Skeletal muscle satellite cell (primary cell): ENCODE data around the gene EID2B.

Experiments
- H3K27me3 ChIP-seq: 2 replicates; pipeline ENCODE4 v1.7.0; 2013; ENCODE audit warnings: low read length; ENCODE audit not compliant: control insufficient read depth, insufficient read depth
- H3K36me3 ChIP-seq: 2 replicates; pipeline ENCODE4 v1.7.0; 2013; ENCODE audit warnings: mild to moderate bottlenecking, control low read depth, low read length; ENCODE audit not compliant: insufficient read depth
- H3K4me1 ChIP-seq: 2 replicates; pipeline ENCODE4 v1.7.0; 2013; ENCODE audit warnings: low read length; ENCODE audit not compliant: control insufficient read depth, insufficient read depth
- H3K4me2 ChIP-seq: 2 replicates; pipeline ENCODE4 v1.7.0; 2013; ENCODE audit warnings: mild to moderate bottlenecking, low read length
- H3K4me3 ChIP-seq: 2 replicates; pipeline ENCODE4 v1.7.0; 2013; ENCODE audit warnings: low read length
- H3K9ac ChIP-seq: 2 replicates; pipeline ENCODE4 v1.7.0; 2013; ENCODE audit warnings: mild to moderate bottlenecking, low read depth, low read length, moderate library complexity
- H3K9me3 ChIP-seq: replicated peaks from 2 replicates; pipeline ENCODE4 v1.7.0; 2013; ENCODE audit warnings: mild to moderate bottlenecking, control low read depth, low read length

EID2B gene

DNA sequence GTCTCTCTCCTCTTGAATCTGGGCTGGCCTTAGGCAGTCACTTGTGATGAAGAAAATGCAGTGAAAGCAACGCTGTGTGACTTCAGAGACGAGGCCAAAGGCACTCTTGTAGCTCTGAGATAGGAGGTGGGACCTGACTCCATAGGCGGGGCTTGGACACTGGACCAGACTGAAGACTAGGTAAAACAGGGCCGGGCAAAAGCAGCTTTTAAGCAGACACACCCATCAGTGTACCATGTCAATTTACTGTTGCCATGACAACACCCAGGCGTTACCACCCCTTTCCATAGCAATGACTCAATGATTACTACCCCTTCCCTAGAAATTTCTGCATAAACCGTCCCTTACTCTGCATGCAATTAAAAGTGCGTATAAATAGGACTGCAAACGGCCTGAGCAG lies 13.9 kb upstream of the EID2B start:
- H3K9me3 ChIP-seq = no peaks in the 10 kb centered on the region
- no peak overlapping the region for H3K9ac ChIP-seq
- H3K27me3 ChIP-seq = peaks cover 49% of the 10 kb centered on the region
- H3K36me3 ChIP-seq = no peaks in the 10 kb centered on the region
- no peak overlapping the region for H3K4me3 ChIP-seq
- H3K4me2 ChIP-seq = no peak overlapping the region
- H3K4me1 ChIP-seq = no peaks in the 10 kb centered on the region

DNA sequence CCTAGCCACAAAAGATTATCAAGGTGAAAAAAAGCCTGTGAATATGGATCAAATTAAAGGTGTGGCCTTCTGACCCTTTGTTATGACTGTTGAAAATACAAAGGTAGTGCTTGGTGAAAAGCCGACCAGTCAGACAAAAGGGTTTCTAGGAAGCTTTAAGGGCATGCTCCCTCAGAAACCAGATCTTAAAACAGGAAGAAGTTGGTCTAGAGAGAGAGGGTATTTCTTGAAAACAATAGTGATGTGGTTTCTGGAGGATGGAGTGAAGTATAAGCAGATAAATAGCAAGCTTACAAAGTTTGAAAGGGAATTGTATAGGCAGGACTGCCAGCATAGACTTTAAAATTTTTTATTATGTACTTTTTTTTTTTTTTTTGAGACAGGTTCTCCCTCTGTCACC lies 12.3 kb upstream of the EID2B start:
- no peak overlapping the region for H3K4me3 ChIP-seq
- H3K4me2 ChIP-seq = no peak overlapping the region
- no peaks in the 10 kb centered on the region for H3K9me3 ChIP-seq
- no peak overlapping the region for H3K9ac ChIP-seq
- H3K27me3 ChIP-seq = peaks cover 44% of the 10 kb centered on the region
- H3K36me3 ChIP-seq = no peaks in the 10 kb centered on the region
- H3K4me1 ChIP-seq = peaks cover 5% of the 10 kb centered on the region

DNA sequence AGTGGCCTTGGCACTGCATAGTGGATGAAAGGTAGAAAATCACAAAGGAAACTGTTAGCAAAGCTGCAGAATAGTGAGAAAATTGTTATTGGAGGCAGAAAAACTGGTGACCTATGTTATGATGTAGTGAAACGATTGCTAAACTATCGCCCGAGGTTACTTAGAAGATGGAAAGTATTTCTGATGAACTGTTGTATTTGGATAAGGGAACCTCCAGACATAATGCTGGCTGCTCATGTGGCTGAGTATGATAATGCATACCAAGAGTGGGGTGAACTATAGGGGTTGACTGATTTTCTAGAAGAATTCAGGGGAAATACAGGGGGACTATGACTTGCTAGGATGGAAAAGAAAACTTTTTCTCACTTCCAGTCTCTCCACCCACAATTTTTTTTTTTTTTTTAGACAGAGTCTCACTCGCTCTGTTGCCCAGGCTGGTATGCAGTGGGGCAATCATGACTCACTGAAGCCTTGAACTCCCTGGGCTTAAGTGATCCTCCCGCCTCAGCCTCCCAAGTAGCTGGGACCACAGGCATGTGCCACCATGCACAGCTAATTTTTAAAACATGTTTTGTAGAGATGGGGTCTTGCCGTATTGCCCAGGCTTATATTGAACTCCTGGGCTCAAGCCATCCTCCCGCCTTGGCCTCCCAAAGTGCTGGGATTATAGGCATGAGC lies 11.7 kb upstream of the EID2B start:
- no peaks in the 10 kb centered on the region for H3K9me3 ChIP-seq
- H3K4me3 ChIP-seq = no peak overlapping the region
- H3K4me2 ChIP-seq = no peak overlapping the region
- no peak overlapping the region for H3K9ac ChIP-seq
- peaks cover 40% of the 10 kb centered on the region for H3K27me3 ChIP-seq
- no peaks in the 10 kb centered on the region for H3K36me3 ChIP-seq
- peaks cover 5% of the 10 kb centered on the region for H3K4me1 ChIP-seq

DNA sequence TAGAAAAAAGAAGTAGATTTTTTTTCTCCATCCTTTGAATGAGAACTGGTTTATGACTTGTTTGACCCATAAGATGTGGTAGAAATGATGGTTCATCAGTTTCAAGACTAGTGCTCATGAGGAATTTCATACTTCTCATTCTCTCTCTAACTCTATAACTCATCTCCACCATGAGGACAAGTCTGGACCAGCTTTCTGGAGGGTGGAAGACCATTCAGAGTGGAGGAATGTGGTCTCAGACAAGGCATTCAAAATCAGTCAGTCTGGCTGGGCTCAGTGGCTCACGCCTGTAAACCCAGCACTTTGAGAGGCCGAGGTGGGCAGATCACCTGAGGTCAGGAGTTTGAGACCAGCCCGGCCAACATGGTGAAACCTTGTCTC lies 10.8 kb upstream of the EID2B start:
- Histone ChIP-seq H3K4me3 (no peak overlapping the region), H3K9me3 (no peaks in the 10 kb centered on the region), H3K27me3 (peaks cover 38% of the 10 kb centered on the region), H3K36me3 (no peaks in the 10 kb centered on the region), H3K4me2 (no peak overlapping the region), H3K9ac (no peak overlapping the region), H3K4me1 (peaks cover 12% of the 10 kb centered on the region)

DNA sequence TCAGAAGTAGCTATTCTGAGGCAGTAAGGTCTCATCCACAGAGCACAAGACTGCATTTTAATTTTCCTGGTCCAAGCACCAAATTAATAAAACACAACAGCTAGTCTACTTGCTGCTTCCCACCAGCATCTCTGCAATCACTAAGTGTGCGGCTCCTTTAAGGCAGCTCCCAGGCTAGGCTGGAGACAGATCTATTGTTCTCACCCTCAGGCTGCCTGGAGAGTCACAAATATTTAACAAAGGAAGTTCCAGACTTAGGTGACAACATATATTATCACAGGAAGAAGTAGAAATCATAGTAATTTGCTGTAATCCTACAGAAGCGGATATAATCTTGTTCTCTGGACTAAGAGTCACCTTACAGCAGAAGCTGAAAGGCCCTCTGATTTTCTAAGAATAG lies 9.6 kb upstream of the EID2B start:
- H3K27me3 ChIP-seq = peaks cover 30% of the 10 kb centered on the region
- H3K9ac ChIP-seq = no peak overlapping the region
- no peak overlapping the region for H3K4me3 ChIP-seq
- H3K4me1 ChIP-seq = peaks cover 18% of the 10 kb centered on the region
- no peaks in the 10 kb centered on the region for H3K36me3 ChIP-seq
- H3K9me3 ChIP-seq = no peaks in the 10 kb centered on the region
- no peak overlapping the region for H3K4me2 ChIP-seq

DNA sequence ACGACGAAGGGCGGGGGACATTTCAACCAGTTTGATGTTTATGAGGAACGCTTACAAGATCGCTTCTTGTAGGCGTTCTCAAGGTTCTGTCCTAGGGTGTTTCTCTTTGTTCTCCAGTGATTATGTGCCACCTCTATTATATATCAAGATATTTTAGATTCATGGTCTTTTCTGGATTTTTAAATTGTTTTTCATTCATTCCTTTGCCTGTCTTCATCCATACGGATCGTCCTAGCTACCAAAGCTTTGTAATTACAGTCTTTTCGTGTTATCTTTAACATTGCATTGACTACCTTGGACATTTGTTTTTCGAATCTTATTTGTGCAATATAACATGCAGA lies 7.7 kb upstream of the EID2B start:
- Histone ChIP-seq H3K4me1 (peaks cover 18% of the 10 kb centered on the region), H3K36me3 (no peaks in the 10 kb centered on the region), H3K4me3 (peak overlapping the region; percentile 60), H3K27me3 (peaks cover 15% of the 10 kb centered on the region), H3K9ac (peak overlapping the region; percentile 56), H3K4me2 (peak overlapping the region; percentile 83), H3K9me3 (no peaks in the 10 kb centered on the region)

DNA sequence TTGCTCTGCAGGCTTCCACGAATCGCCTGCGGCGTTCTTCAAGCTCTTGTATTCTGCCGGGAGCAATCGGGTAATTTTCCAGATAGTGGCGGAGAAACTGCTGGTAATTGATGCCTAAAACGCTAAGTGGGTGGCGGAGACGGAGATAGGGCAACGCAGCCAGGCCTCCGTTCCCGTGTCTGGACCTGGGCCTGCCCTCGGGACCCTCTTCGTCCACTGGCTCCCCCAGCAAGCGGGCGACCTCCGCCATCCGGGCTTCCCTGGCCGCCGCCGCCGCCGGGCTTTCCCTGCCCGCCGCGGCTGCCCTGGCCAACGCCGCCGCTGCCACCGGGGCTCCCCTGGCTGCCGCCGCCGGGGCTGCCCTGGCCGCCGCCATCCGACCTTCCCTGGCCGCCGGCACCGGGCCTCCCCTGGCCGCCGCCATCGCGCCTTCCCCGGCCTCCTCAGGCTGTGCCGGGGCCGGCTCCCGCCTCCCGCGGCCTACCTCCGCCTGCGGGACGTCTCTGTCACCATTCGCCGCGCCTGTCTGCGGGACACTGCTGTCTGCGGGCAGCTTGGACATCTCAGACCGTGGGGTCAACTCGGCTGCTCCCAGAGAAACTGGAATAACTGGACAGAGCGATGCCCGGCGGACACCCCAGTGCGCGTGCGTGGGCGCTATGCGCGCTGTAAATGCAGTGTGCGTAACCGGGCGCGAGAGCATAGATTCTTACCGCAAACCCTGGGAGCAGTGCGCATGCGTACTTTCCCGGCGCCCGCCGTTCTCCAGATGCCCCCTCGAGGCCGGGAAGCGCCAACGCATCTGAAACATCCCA lies 7.1 kb upstream of the EID2B start, which contains the start of gene EID2:
Gene EID2 (minus strand): TSS at position 644 of the 815 bp plus-strand sequence. CDS start 82 bp downstream, at position 562.
- Histone ChIP-seq H3K9ac (peak within 1 kb of the TSS; percentile 96), H3K27me3 (peaks cover 12% of the 10 kb centered on the region), H3K4me2 (peak within 1 kb of the TSS; percentile 87), H3K36me3 (no peaks in the 10 kb centered on the region), H3K4me1 (peaks cover 18% of the 10 kb centered on the region), H3K9me3 (no peaks in the 10 kb centered on the region), H3K4me3 (peak within 1 kb of the TSS; percentile 95)

DNA sequence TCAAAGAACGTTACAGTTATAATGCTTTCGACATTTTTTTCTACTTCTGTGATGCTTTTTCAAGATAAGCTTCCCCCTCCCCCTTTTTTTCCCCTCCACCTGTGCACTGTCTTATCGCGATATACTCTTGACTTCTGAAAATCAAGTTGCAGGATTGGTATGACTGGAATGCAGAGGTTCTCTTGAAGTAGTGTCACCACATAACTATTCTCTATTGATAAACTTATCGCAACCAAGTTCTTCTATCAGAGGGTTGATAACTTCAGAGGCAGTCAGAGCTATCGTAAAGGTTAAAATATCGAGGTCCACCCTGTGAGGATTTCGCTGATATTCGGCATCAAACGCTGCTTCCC lies 6.5 kb upstream of the EID2B start:
- no peaks in the 10 kb centered on the region for H3K9me3 ChIP-seq
- H3K9ac ChIP-seq = peak overlapping the region; percentile 96
- peak overlapping the region; percentile 95 for H3K4me3 ChIP-seq
- no peaks in the 10 kb centered on the region for H3K36me3 ChIP-seq
- H3K27me3 ChIP-seq = peaks cover 8% of the 10 kb centered on the region
- peaks cover 18% of the 10 kb centered on the region for H3K4me1 ChIP-seq
- peak overlapping the region; percentile 87 for H3K4me2 ChIP-seq

DNA sequence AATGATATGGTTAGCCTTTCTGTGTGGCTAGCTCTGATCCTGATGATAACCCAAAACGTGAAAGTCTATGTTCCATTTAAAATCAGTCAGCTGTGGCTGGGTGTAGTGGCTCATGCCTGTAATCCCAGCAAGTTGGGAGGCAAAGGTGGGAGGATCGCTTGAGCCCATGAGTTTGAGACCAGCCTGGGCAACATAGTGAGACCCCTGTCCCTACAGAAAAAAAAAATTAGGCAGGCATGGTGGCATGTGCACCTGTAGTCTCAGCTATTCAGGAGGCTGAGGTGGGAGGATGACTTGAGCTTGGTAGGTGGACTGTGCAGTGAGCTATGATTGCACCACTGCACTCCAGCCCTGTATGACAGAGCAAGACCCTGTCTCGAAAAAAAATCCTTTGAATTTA lies 1.1 kb upstream of the EID2B start:
- Histone ChIP-seq H3K4me1 (peaks cover 8% of the 10 kb centered on the region), H3K27me3 (no peaks in the 10 kb centered on the region), H3K9me3 (no peaks in the 10 kb centered on the region), H3K4me2 (no peak overlapping the region), H3K4me3 (no peak overlapping the region), H3K36me3 (no peaks in the 10 kb centered on the region), H3K9ac (no peak overlapping the region)

DNA sequence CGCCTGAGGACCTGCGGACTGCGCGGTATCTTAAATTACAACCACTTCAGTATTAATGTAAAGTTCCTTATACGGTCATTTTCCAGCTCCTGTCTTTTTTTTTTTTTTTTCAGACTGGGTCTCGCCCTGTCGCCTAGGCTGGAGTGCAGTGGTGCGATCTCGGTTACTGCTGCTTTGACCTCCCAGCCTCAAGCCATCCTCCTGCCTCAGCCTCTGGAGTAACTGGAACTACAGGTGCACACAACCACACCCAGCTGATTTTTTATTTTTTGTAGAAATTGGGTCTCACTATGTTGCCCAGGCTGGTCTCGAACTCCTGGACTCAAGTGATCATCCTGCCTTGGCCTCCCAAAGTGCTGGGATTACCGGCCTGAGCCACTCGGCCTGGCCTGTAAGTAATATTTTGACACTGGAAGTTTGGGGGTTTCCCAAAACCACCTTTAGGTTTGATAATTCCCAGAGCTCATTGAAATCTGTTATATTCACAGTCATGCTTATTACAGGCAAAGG lies 406 bp upstream of the EID2B start:
- no peaks in the 10 kb centered on the region for H3K27me3 ChIP-seq
- peaks cover 1% of the 10 kb centered on the region for H3K4me1 ChIP-seq
- H3K9me3 ChIP-seq = no peaks in the 10 kb centered on the region
- H3K4me3 ChIP-seq = no peak overlapping the region
- no peak overlapping the region for H3K9ac ChIP-seq
- H3K4me2 ChIP-seq = peak overlapping the region; percentile 50
- no peaks in the 10 kb centered on the region for H3K36me3 ChIP-seq

DNA sequence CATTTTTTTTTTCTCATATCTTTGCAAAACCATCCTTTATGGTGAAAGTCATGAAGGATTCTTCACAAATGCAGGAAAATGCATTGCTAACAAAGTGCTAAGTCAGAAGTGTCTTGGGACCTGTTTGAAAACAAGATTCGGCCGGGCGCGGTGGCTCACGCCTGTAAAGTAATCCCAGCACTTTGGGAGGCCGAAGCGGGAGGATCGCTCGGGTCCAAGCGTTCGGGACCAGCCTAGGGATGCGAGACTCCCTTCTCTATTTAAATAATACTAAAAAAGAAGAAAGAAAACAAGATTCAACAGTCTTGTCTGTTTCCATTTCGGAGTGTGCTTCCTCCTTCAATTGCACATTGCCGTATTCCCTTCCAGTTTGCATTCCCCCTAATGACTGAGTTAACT lies 819 bp downstream of the EID2B start:
- H3K9me3 ChIP-seq = no peaks in the 10 kb centered on the region
- peak overlapping the region; percentile 90 for H3K4me3 ChIP-seq
- no peaks in the 10 kb centered on the region for H3K36me3 ChIP-seq
- peak overlapping the region; percentile 90 for H3K9ac ChIP-seq
- H3K4me2 ChIP-seq = peak overlapping the region; percentile 99
- H3K4me1 ChIP-seq = no peaks in the 10 kb centered on the region
- H3K27me3 ChIP-seq = no peaks in the 10 kb centered on the region

DNA sequence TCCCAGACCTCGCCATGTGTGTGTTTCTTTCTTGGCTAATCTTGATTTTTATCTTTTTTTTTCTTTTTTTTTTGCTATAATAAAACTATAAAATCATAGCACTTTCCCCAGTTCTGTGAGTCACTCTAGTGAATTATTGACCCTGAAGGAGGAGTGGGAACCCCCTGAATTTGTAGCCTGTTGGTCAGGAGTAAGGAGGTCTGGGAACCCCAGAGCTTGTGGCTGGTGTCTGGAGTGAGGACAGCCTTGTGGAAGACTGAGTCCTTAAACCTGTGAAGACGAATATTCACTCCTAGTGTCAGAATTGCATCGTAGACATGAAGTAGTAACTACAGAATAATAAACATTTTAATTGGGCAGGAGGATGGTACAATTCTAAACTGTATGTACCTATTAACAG lies 7.4 kb downstream of the EID2B start:
- H3K4me3 ChIP-seq = no peak overlapping the region
- H3K9me3 ChIP-seq = no peaks in the 10 kb centered on the region
- no peaks in the 10 kb centered on the region for H3K27me3 ChIP-seq
- no peak overlapping the region for H3K4me2 ChIP-seq
- H3K4me1 ChIP-seq = no peaks in the 10 kb centered on the region
- H3K36me3 ChIP-seq = no peaks in the 10 kb centered on the region
- no peak overlapping the region for H3K9ac ChIP-seq
